Stomach (tissue), 9 donors: ENCODE measurements around the gene TMEM88. TPM values are rescaled to one million over a fixed set of nuclear protein-coding genes. Genes with fewer than 3 reads are reported as not detected.
A peak's percentile ranks its signal among the peaks of the same experiment; 100 is the strongest.

Experiments
- DNase-seq, 2 donors: peaks; one replicate each; pipeline versions ENCODE4 v3.0.0 to v3.0.0-alpha.2; 2013 to 2019
- H3K27ac ChIP-seq, 5 donors: fragments of 200-600 bp in 4 of 5; sonication (generic) in 4 of 5; one replicate each; pipeline ENCODE4 v1.5.1; 2013 to 2019; ENCODE audit warnings: mild to moderate bottlenecking in 1 of 5, moderate library complexity in 1 of 5
- H3K27me3 ChIP-seq, 3 donors: fragments of 200-600 bp; sonication (generic); one replicate each; pipeline ENCODE4 v1.5.1; 2017 to 2019; ENCODE audit warnings: mixed run types in 1 of 3
- H3K36me3 ChIP-seq, 4 donors: fragments of 200-600 bp; sonication (generic); 1 replicate in 3 of 4; 2 replicates in 1 of 4; pipeline ENCODE4 v1.5.1; 2016 to 2019
- H3K4me1 ChIP-seq, 4 donors: fragments of 200-600 bp; sonication (generic); one replicate each; pipeline ENCODE4 v1.5.1; 2016 to 2019
- H3K4me3 ChIP-seq, 4 donors: fragments of 200-600 bp; sonication (generic) in 3 of 4; one replicate each; pipeline ENCODE4 v1.5.1; 2016 to 2019; ENCODE audit warnings: mild to moderate bottlenecking in 1 of 4
- H3K9me3 ChIP-seq, 4 donors: fragments of 200-600 bp; sonication (generic); one replicate each; pipeline ENCODE4 v1.5.1; 2016 to 2019
- CTCF ChIP-seq, 7 experiments: fragments of 450-650 bp in 4 of 7; fragments of 200-600 bp in 3 of 7; sonication (generic) in 3 of 7; IDR thresholded peaks; one replicate each; pipeline ENCODE4 v1.5.1; 2016 to 2019; ENCODE audit warnings: antibody characterized with exemption in 7 of 7, control low read depth in 2 of 7, mild to moderate bottlenecking in 1 of 7
- EP300 ChIP-seq: sonication (generic); formaldehyde crosslinking; IDR thresholded peaks from one replicate; pipeline ENCODE4 v1.6.1; 2017; ENCODE audit warnings: antibody characterized with exemption
- POLR2A ChIP-seq, 4 donors: fragments of 450-650 bp; IDR thresholded peaks; one replicate each; pipeline ENCODE4 v1.6.1; 2016; ENCODE audit warnings: antibody characterized with exemption in 4 of 4, control low read depth in 2 of 4, mild to moderate bottlenecking in 1 of 4, moderate library complexity in 1 of 4
- POLR2AphosphoS5 ChIP-seq, 3 donors: sonication (generic); formaldehyde crosslinking; IDR thresholded peaks; one replicate each; pipeline ENCODE4 v1.6.1; 2016; ENCODE audit warnings: antibody characterized with exemption in 3 of 3
- WGBS, 5 donors: extraction: QIAGEN DNeasy Blood & Tissue Kit in 3 of 5; methylation state at CpG; one replicate each; pipeline versions ENCODE4 v1.1.5 to v1.1.7; 2013 to 2018; 5-methylcytosine and 5-hydroxymethylcytosine counted together
- intact Hi-C: fragments of 100-400 bp; cut with DNase I; formaldehyde crosslinking; loops from one replicate; pipeline ENCODE4 v1.15.1; 2023; ENCODE audit warnings: low total_unique reads
- polyA plus RNA-seq, 3 donors: library from polyadenylated mRNA; stranded (reverse); fragments of 200-250 nt; gene quantifications; one replicate each; pipeline ENCODE4 v1.2.3, GENCODE V29; 2013
- total RNA-seq, 5 donors: library from RNA; depleted of rRNA; stranded (reverse); fragments of >200 nt; gene quantifications; one replicate each; pipeline versions ENCODE4 v1.1.0 to v1.2.3, GENCODE V29; 2014 to 2016
- donor health status: healthy with polysubstance abuse.
- donor health status: Bipolar disorder and iron deficiency.
- donor health status: healthy.

Gene TMEM88
- total and polyA plus RNA-seq, 8 donors: 1.8 to 36.0 (median 10.4) TPM; not detected in 2

DNA sequence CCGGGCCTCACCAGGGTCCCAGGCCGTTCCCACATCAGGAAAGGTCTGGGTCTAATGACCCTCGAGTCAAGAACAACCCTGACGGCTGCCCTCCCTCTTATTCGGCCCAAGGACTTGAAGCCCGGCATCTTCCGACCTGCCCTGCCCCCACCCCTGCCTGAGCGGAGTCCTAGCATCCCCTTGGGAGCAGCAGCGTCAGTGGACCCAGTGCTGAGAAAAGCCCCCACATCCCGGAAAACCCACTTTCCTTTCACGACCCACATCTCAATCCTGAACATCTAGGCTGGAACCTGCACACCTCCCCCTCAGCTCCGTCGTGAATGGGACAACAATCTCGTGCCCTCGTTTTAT is 769 bp downstream of the TMEM88 start:
- H3K27me3 ChIP-seq: no peaks in the 10 kb centered on the region

GRCh38 chr17:7856011-7856810 is 1.3 kb downstream of the TMEM88 start:
- H3K36me3 ChIP-seq: peaks cover 24 to 57% (median 46%) of the 10 kb centered on the region in 4 donors
- no peaks in the 10 kb centered on the region for H3K9me3 ChIP-seq
- peak overlapping the region; percentile 93 to 96 (median 94) for H3K27ac ChIP-seq
- intact Hi-C loops: loop anchor here (10.0 kb wide), 1 partner anchor 111 kb away; no protein-coding TSS in a partner anchor
- peak in 1 of 2 donors; percentile 75 for DNase-seq
- WGBS, 5 donors: 5 to 9% (median 7%) methylated on average over 27 to 29 of the region's 29 CpGs
- TF ChIP-seq POLR2AphosphoS5 (IDR thresholded peaks at IDR 0.05): no peak
- no peak for TF ChIP-seq POLR2A (IDR thresholded peaks at IDR 0.05)
- TF ChIP-seq CTCF (IDR thresholded peaks at IDR 0.05): no peak
- no peak for TF ChIP-seq EP300
- no peaks in the 10 kb centered on the region for H3K27me3 ChIP-seq
- peaks cover 40 to 60% (median 51%) of the 10 kb centered on the region in 4 donors for H3K4me1 ChIP-seq
- peak overlapping the region; percentile 64 to 77 (median 68) for H3K4me3 ChIP-seq

More for the DNA sequence above, 769 bp downstream of the TMEM88 start:
- Histone ChIP-seq H3K9me3 (no peaks in the 10 kb centered on the region), H3K4me3 (peak overlapping the region; percentile 64 to 77 (median 68)), H3K4me1 (peaks cover 42 to 65% (median 55%) of the 10 kb centered on the region in 4 donors), H3K36me3 (peaks cover 30 to 57% (median 46%) of the 10 kb centered on the region in 4 donors), H3K27ac (peak overlapping the region; percentile 93 to 96 (median 94))
- WGBS, 5 donors: 31 to 43% (median 41%) methylated on average over 12 to 15 of the region's 15 CpGs
- TF ChIP-seq EP300 (no peak), POLR2A (IDR thresholded peaks at IDR 0.05) (no peak), POLR2AphosphoS5 (IDR thresholded peaks at IDR 0.05) (no peak), CTCF (IDR thresholded peaks at IDR 0.05) (no peak)
- intact Hi-C loops: loop anchor here (10.0 kb wide), 1 partner anchor 111 kb away; no protein-coding TSS in a partner anchor
- no peak for DNase-seq

GRCh38 chr17:7856811-7857712 is 2.2 kb downstream of the TMEM88 start, which contains the start of gene NAA38:
Gene NAA38 (minus strand): TSS chr17:7857559. CDS start chr17:7857463, 96 bp downstream.
- Histone ChIP-seq H3K9me3 (no peaks in the 10 kb centered on the region), H3K36me3 (peaks cover 19 to 55% (median 43%) of the 10 kb centered on the region in 4 donors), H3K27ac (peak within 1 kb of the TSS; percentile 93 to 96 (median 94)), H3K4me1 (peaks cover 33 to 51% (median 43%) of the 10 kb centered on the region in 4 donors), H3K4me3 (peak within 1 kb of the TSS; percentile 64 to 77 (median 68)), H3K27me3 (no peaks in the 10 kb centered on the region)
- WGBS, 5 donors: 0 to 1% (median 0%) methylated on average over 29 to 64 of the region's 64 CpGs
- peak; percentile 79 to 92 (median 89) for TF ChIP-seq POLR2AphosphoS5 (IDR thresholded peaks at IDR 0.05)
- no peak for TF ChIP-seq EP300
- no peak for TF ChIP-seq POLR2A (IDR thresholded peaks at IDR 0.05)
- peak in 4 of 7 experiments; percentile 9 to 71 (median 40) for TF ChIP-seq CTCF (IDR thresholded peaks at IDR 0.05)
- DNase-seq: peak; percentile 96 to 99
- intact Hi-C loops: loop anchor here (10.0 kb wide), 1 partner anchor 112 kb away; no protein-coding TSS in a partner anchor
